Stomach (tissue), 9 donors: Measurements from ENCODE around the gene BORCS6. TPM values are rescaled to one million over a fixed set of nuclear protein-coding genes. Genes with fewer than 3 reads are reported as not detected.

Experiments used
- DNase-seq, 2 donors: peaks; one replicate each; pipeline versions ENCODE4 v3.0.0 to v3.0.0-alpha.2; 2013 to 2019
- H3K27ac ChIP-seq, 5 donors: fragments of 200-600 bp in 4 of 5; sonication (generic) in 4 of 5; one replicate each; pipeline ENCODE4 v1.5.1; 2013 to 2019; ENCODE audit warnings: mild to moderate bottlenecking in 1 of 5, moderate library complexity in 1 of 5
- H3K27me3 ChIP-seq, 3 donors: fragments of 200-600 bp; sonication (generic); one replicate each; pipeline ENCODE4 v1.5.1; 2017 to 2019; ENCODE audit warnings: mixed run types in 1 of 3
- H3K36me3 ChIP-seq, 4 donors: fragments of 200-600 bp; sonication (generic); 1 replicate in 3 of 4; 2 replicates in 1 of 4; pipeline ENCODE4 v1.5.1; 2016 to 2019
- H3K4me1 ChIP-seq, 4 donors: fragments of 200-600 bp; sonication (generic); one replicate each; pipeline ENCODE4 v1.5.1; 2016 to 2019
- H3K4me3 ChIP-seq, 4 donors: fragments of 200-600 bp; sonication (generic) in 3 of 4; one replicate each; pipeline ENCODE4 v1.5.1; 2016 to 2019; ENCODE audit warnings: mild to moderate bottlenecking in 1 of 4
- H3K9me3 ChIP-seq, 4 donors: fragments of 200-600 bp; sonication (generic); one replicate each; pipeline ENCODE4 v1.5.1; 2016 to 2019
- CTCF ChIP-seq, 7 experiments: fragments of 450-650 bp in 4 of 7; fragments of 200-600 bp in 3 of 7; sonication (generic) in 3 of 7; IDR thresholded peaks; one replicate each; pipeline ENCODE4 v1.5.1; 2016 to 2019; ENCODE audit warnings: antibody characterized with exemption in 7 of 7, control low read depth in 2 of 7, mild to moderate bottlenecking in 1 of 7
- EP300 ChIP-seq: sonication (generic); formaldehyde crosslinking; IDR thresholded peaks from one replicate; pipeline ENCODE4 v1.6.1; 2017; ENCODE audit warnings: antibody characterized with exemption
- POLR2A ChIP-seq, 4 donors: fragments of 450-650 bp; IDR thresholded peaks; one replicate each; pipeline ENCODE4 v1.6.1; 2016; ENCODE audit warnings: antibody characterized with exemption in 4 of 4, control low read depth in 2 of 4, mild to moderate bottlenecking in 1 of 4, moderate library complexity in 1 of 4
- POLR2AphosphoS5 ChIP-seq, 3 donors: sonication (generic); formaldehyde crosslinking; IDR thresholded peaks; one replicate each; pipeline ENCODE4 v1.6.1; 2016; ENCODE audit warnings: antibody characterized with exemption in 3 of 3
- WGBS, 5 donors: extraction: QIAGEN DNeasy Blood & Tissue Kit in 3 of 5; methylation state at CpG; one replicate each; pipeline versions ENCODE4 v1.1.5 to v1.1.7; 2013 to 2018; 5-methylcytosine and 5-hydroxymethylcytosine counted together
- intact Hi-C: fragments of 100-400 bp; cut with DNase I; formaldehyde crosslinking; loops from one replicate; pipeline ENCODE4 v1.15.1; 2023; ENCODE audit warnings: low total_unique reads
- polyA plus RNA-seq, 3 donors: library from polyadenylated mRNA; stranded (reverse); fragments of 200-250 nt; gene quantifications; one replicate each; pipeline ENCODE4 v1.2.3, GENCODE V29; 2013
- total RNA-seq, 5 donors: library from RNA; depleted of rRNA; stranded (reverse); fragments of >200 nt; gene quantifications; one replicate each; pipeline versions ENCODE4 v1.1.0 to v1.2.3, GENCODE V29; 2014 to 2016
- donor health status: healthy with polysubstance abuse.
- donor health status: Bipolar disorder and iron deficiency.
- donor health status: healthy.

Gene BORCS6
- total and polyA plus RNA-seq, 8 donors: 0.58 to 70.1 (median 7.3) TPM

- no peaks in the 10 kb centered on the region for H3K9me3 ChIP-seq
- no peak for TF ChIP-seq CTCF (IDR thresholded peaks at IDR 0.05)
- no peak for TF ChIP-seq POLR2AphosphoS5 (IDR thresholded peaks at IDR 0.05)
- TF ChIP-seq POLR2A (IDR thresholded peaks at IDR 0.05): no peak
- TF ChIP-seq EP300: no peak
- peaks cover 7 to 28% (median 14%) of the 10 kb centered on the region in 4 donors for H3K4me1 ChIP-seq
- H3K27me3 ChIP-seq: no peaks in the 10 kb centered on the region
- no peak overlapping the region for H3K4me3 ChIP-seq
- no peak overlapping the region for H3K27ac ChIP-seq
- WGBS, 5 donors: 84 to 87% (median 87%) methylated on average over 14 of the region's 14 CpGs
- no peaks in the 10 kb centered on the region for H3K36me3 ChIP-seq
- no peak for DNase-seq
- intact Hi-C loops: no loop called here
Observed at GRCh38 chr17:8212312-8213180, 22.6 kb upstream of the BORCS6 start.

GRCh38 chr17:8210761-8211458 lies 20.9 kb upstream of the BORCS6 start:
- intact Hi-C loops: no loop called here
- H3K27ac ChIP-seq: peak overlapping the region; percentile 76 to 88 (median 86)
- peak overlapping the region; percentile 49 to 71 (median 57) for H3K4me3 ChIP-seq
- TF ChIP-seq EP300 (no peak), POLR2A (IDR thresholded peaks at IDR 0.05) (no peak), POLR2AphosphoS5 (IDR thresholded peaks at IDR 0.05) (no peak), CTCF (IDR thresholded peaks at IDR 0.05) (no peak)
- peak in 1 of 2 donors; percentile 48 for DNase-seq
- H3K4me1 ChIP-seq: peaks cover 7 to 28% (median 14%) of the 10 kb centered on the region in 4 donors
- H3K9me3 ChIP-seq: no peaks in the 10 kb centered on the region
- WGBS, 5 donors: 6 to 13% (median 7%) methylated on average over 22 of the region's 22 CpGs
- no peaks in the 10 kb centered on the region for H3K27me3 ChIP-seq
- no peaks in the 10 kb centered on the region for H3K36me3 ChIP-seq

GRCh38 chr17:8209907-8210760 lies 20.2 kb upstream of the BORCS6 start, which contains the start of gene AURKB:
AURKB (minus strand) TSS chr17:8210575; CDS start chr17:8210224, 351 bp downstream.
- Histone ChIP-seq H3K4me1 (peaks cover 7 to 28% (median 14%) of the 10 kb centered on the region in 4 donors), H3K27me3 (no peaks in the 10 kb centered on the region), H3K9me3 (no peaks in the 10 kb centered on the region), H3K36me3 (no peaks in the 10 kb centered on the region), H3K4me3 (peak within 1 kb of the TSS; percentile 49 to 71 (median 57)), H3K27ac (peak within 1 kb of the TSS; percentile 76 to 88 (median 86))
- intact Hi-C loops: no loop called here
- 1 to 2% (median 2%) methylated on average over 43 to 46 of the region's 46 CpGs for WGBS, 5 donors
- peak in 1 of 3 donors; percentile 10 for TF ChIP-seq POLR2AphosphoS5 (IDR thresholded peaks at IDR 0.05)
- TF ChIP-seq CTCF (IDR thresholded peaks at IDR 0.05): no peak
- peak; percentile 95 to 98 for DNase-seq

- TF ChIP-seq POLR2A (IDR thresholded peaks at IDR 0.05) (no peak), POLR2AphosphoS5 (IDR thresholded peaks at IDR 0.05) (no peak), EP300 (no peak), CTCF (IDR thresholded peaks at IDR 0.05) (no peak)
- Histone ChIP-seq H3K4me1 (peaks cover 7 to 28% (median 14%) of the 10 kb centered on the region in 4 donors), H3K9me3 (no peaks in the 10 kb centered on the region), H3K27ac (no peak overlapping the region), H3K36me3 (no peaks in the 10 kb centered on the region), H3K4me3 (no peak overlapping the region), H3K27me3 (no peaks in the 10 kb centered on the region)
- WGBS, 5 donors: 95 to 96% (median 96%) methylated on average over 12 of the region's 12 CpGs
- no peak for DNase-seq
- intact Hi-C loops: no loop called here
Observed at GRCh38 chr17:8206536-8206935, 16.6 kb upstream of the BORCS6 start.
